GM18508 (cell line): Measurements from ENCODE around the gene ATP5MK.
"Not testable (repeated sequence)": the region's sequence is repeated elsewhere in the genome, so short reads cannot be mapped to it uniquely, and the experiment has no call there.

Source experiments
- ATAC-seq: cut with Tn5 transposase; IDR thresholded peaks from one replicate; pipeline ENCODE4 v1.9.1; 2021; ENCODE audit warnings: moderate number of reproducible peaks; ENCODE audit not compliant: insufficient read depth, unreplicated experiment

The ATP5MK gene

DNA sequence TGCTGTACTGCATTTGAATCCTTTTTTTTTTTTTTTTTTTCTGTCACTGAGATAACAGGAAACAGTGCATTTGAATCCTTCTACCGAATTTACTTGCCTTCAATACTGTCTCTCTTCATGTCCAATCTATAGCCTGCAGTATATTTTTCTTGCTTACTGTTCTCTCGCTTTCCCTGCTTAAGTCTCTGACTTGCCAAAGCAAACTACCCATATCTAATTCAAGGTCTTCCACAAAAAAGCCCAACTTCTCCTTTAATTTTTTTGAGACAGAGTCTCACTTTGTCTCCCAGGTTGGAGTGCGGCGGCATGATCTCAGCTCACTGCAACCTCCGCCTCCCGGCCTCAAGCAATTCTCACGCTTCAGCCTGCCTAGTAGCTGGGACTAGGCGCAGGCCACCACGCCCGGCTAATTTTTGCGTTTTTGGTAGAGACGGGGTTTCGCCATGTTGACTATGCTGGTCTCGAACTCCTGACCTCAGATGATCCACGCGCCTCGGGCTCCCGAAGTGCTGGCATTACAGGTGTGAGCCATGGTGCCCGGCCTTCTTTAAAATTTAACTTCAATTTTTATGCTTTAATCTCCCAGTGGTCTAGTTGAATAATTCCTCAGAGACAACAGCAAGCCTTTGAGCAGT is 1.0 kb upstream of the ATP5MK start:
- ATAC-seq: no peak

DNA sequence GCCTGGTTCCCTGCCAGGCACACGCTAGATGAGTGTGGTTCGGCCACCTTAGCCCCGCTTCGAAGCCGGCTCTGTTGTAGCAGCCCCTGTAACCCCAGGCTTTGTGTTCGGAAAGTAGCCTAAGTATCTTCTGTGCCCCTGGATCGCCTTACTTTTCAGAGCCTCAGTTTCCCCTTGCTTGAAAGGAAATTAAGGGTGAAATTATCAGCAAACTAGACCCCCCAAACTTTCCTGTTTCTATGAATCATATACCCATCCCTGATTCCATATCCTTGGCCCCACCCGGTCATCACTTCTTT is 463 bp upstream of the ATP5MK start:
- no peak for ATAC-seq

DNA sequence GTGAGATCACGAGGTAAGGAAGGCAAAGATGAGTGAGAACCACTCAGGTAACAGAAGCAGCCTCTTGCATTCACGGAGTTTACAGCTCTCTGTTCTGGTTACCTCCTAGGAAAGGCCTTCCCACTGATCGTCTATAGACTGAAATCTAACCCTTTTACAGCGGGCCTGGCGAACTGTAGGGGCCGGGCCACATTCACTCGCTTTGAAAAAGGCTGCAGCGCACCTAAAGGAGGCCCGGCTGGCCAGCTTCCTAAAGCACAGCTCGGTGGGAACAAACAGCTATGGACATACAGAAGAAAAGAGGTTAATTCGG is 565 bp downstream of the ATP5MK start:
- ATAC-seq: no peak

DNA sequence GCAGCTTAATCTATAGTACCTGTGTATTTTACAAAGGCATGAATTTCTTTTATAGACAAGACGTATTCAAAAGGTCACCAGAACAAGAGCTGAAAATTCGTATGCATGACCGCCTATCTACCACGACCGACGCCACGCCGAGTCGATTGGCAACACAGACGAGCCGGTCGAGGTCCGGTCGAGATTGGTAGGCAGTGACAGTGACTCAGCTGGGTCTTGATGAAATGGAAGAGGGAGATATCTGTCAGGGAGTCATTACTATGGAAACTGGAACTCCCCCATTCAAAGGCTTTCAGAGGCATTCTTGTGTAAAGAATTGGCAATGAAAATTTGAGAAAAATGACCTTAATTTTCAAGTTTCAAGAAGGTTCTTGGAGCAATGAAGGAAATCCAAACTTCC is 2.1 kb downstream of the ATP5MK start:
- ATAC-seq: no peak

DNA sequence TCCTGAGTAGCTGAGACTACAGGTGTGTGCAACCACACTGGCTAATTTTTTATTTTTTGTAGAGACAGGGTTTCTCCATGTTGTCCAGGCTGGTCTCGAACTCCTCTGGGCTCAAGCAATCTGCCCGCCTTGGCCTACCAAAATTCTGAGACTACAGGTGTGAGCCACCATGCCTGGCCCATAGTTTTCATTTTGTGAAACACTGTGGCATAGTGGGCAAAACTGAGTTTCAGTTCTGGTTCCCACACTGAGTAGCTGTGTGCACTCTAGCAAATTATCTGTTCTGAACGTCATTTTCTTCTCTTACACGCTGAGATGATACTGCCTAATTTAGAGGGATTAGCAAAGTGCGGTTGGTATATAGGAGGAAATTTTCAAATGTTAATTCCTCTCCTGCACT is 13.5 kb downstream of the ATP5MK start:
- no peak for ATAC-seq

DNA sequence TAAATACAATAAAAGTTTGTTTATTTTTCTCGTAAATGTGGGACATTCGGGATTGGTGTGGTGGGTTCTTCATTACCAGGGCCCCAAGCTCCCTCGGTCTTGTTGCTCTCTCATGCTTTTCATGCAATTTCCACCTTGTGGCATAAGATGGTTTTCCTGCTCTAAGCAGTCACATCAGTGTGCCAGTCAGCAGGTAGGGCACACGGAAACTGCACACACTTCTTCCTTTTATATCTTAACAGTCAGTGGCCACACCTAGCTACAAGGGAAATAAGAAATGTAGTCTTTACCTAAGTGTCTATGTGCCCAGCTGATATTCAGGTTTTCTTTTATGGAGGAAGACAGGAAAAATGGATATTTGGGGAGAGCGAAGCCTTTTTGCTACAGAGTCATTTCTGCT is 22.0 kb downstream of the ATP5MK start:
- ATAC-seq: no peak

DNA sequence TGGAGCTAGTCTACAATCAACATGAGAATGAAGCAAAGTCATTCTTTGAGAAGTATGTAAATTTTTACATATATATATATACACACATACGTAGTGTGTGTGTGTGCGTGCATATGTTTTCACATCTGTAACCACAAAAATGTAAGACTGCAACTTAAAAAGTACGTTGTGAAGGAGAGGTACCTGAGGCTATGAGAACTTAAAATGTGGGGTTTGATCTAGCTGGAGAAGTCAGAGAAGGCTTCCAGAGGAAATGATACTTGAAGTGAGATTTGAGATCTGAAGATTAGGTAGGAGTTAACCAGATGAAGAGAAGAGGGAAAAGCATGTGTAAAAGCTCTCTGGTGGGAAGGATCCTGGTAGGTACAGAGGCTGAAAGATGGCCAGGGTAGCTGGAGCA is 22.7 kb downstream of the ATP5MK start:
- no peak for ATAC-seq

DNA sequence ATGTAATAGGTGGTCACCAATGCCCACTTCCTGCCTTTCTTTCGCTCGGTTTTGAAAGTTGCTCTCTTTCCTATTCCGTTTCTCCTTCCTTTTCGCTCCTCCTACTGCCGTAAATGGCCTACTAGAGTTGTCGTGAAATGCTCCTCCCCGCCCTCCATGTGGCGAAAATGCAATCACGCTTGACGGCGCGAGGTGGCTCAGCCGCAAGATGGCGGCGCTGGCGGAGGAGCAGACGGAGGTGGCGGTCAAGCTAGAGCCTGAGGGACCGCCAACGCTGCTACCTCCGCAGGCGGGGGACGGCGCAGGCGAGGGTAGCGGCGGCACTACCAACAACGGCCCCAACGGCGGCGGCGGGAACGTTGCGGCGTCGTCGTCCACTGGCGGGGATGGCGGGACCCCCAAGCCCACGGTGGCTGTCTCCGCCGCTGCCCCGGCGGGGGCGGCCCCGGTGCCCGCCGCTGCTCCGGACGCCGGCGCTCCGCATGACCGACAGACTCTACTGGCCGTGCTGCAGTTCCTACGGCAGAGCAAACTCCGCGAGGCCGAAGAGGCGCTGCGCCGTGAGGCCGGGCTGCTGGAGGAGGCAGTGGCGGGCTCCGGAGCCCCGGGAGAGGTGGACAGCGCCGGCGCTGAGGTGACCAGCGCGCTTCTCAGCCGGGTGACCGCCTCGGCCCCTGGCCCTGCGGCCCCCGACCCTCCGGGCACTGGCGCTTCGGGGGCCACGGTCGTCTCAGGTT is 28.3 kb downstream of the ATP5MK start, which contains the start of gene TAF5:
Gene TAF5 (plus strand): TSS at position 195 of the 737 bp plus-strand sequence. CDS start 14 bp downstream, at position 209.
- peak; percentile 24 for ATAC-seq

DNA sequence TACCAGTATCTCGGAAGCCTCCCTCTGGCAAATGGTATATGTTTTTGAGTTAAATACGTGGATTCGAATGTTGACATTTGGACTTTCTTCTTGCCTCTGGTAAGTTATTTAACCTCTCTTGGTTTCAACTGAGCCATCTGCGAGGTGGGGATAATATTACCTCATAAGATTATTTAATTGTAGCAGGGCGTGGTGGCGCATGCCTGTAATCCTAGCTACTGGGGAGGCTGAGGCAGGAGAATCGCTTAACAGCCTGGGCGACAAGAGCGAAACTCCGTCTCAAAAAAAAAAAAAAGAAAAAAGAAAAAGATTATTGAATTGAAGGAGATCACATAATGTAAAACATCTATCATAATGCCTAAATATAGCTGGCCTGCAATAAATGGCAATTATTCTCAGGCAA is 28.9 kb downstream of the ATP5MK start:
- no peak for ATAC-seq

DNA sequence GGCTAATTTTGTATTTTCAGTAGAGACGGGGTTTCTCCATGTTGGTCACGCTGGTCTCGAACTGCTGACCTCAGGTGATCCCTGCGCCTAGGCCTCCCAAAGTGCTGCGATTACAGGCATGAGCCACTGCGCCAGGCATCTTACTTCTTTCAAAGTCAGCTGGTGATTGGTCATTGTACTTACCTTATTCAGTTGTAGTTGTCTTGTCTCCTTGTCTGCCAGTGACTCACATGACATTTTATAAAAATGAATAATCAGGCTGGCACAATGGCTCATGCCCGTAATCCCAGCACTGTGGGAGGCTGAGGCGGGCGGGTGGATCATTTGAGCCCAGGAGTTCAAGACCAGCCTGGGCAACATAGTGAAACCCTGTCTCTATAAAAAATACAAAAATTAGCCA is 35.5 kb downstream of the ATP5MK start:
- ATAC-seq: not testable (repeated sequence)

DNA sequence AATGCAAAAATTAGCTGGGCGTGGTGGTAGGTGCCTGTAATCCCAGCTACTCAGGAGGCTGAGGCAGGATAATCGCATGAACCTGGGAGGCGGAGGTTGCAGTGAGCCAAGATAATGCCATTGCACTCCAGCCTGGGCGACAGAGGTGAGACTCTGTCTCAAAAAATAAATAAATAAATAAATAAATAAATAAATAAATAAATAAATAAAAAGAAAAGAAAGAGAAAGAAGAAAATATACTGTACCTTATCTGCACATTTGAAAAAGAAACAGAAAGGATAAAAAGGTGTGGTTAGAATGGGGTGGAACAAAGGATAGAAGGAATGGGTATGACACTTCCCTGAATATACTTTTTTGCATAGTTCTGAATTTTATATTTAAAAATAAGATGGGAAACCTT is 36.8 kb downstream of the ATP5MK start:
- not testable (repeated sequence) for ATAC-seq

DNA sequence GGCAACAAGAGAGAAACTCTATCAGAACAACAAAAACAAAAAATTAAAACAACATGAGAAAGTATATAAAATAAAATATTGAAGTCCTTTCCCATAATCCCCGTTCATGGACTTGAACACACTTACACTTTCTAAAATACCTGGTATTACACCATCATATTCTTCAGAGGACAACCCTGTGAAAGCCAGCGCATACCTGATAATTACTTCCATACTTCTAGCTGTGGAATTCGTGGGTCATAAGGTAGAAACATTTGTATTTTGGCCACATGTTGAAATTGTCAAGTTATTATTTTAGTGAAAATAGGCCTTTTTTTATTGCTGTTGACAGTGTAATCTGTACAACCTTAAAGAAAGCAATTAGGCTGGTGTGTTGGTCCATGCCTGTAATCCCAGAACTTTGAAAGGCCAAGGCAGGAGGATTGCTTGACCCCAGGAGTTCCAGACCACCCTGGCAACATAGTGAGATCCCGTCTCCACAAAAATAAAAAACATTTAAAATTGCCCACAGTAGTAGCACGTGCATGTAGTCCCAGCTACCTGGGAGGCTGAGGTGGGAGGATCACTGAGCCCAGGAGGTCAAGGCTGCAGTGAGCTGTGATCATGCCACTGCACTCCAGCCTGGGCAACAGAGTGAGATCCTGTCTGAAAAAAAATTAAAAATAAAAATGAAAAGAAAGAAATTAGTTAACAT is 40.2 kb downstream of the ATP5MK start:
- ATAC-seq: no peak

DNA sequence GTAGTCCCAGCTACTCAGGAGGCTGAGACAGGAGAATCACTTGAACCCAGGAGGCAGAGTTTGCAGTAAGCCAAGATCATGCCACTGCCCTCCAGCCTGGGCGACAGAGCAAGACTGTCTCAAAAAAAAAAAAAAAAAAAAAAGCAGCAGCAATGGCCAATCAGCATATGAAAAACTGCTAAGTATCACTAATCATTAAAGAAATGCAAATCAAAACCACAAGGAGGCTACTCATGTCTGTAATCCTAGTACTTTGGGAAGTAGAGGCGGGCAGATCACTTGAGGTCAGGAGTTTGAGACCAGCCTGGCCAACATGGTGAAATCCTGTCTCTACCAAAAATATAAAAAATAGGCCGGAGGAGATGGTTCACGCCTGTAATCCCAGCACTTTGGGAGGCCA is 41.7 kb downstream of the ATP5MK start:
- not testable (repeated sequence) for ATAC-seq

DNA sequence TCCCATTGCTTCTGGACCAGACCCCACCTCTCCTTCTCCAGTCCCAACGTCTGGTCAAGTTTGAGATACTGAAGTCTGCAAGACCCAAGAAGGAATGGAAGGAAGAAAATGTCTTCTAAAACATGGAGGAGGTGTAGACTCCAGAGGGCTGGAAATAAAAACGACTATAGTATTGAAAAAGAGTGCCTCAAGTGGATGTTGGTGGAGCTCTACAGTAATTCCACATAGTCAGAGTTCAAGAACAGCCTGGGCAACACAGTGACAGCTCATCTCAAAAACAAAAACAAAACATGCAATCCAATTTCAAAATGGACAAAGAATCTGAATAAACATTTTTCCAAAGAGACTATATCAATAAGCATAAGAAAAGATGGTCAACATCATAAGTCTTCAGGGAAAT is 43.0 kb downstream of the ATP5MK start:
- ATAC-seq: no peak

DNA sequence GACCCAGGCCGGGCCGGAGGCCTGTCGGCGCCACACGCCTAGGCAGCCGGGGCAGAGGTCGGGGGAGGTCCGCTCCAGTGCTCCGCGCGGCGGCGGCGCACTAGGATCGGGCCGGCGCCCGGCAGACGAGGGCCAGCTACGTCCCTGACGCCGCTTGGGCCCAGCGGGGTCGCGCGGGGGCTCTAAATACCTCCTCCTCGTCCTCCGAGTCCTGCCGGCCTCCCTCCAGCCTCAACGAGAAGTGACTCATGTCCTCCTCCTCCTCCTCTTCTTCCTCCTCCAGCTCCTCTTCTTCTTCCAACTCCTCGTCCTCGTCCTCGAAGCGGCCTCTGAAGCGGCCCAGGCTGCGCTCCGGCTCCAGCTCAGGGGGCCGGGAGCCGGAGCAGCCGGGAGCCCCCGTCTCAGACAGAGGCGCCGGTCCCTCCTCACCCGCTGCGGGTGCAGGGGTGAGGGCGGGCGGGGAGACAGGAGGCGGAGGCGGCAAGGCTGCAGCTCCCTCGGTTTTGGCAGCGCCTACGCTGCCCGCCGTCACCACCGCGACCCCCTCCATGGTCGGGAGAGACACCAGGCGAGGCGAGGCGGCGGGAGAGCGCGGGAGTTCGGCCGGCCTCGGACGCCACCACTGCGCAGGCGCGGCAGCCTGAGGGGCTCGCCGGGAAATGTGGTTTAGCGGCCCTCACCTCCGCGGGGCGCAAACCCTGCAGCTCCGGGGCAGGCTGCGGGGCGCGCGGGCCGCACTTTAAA is 45.6 kb downstream of the ATP5MK start, which contains the start of gene PCGF6:
Gene PCGF6 (minus strand): TSS at position 624 of the 744 bp plus-strand sequence. CDS start 74 bp downstream, at position 550.
- ATAC-seq: no peak

DNA sequence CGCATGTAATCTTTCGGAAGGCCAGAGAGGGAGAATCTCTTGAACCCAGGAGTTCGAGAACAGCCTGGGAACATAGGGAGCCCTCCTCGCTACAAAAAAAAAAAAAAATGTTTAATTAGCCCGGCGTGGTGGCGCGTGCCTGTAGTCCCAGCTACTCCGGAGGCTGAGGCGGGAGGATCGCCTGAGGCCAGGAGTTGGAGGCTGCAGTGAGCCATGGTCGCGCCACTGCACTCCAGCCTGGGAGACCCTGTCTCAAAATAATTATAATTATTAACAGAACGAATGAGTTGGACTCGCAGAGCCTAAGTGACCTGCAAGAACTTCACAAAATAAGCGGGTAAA is 46.1 kb downstream of the ATP5MK start:
- ATAC-seq: no peak
